ENCODE data around the gene NNT.

DNA sequence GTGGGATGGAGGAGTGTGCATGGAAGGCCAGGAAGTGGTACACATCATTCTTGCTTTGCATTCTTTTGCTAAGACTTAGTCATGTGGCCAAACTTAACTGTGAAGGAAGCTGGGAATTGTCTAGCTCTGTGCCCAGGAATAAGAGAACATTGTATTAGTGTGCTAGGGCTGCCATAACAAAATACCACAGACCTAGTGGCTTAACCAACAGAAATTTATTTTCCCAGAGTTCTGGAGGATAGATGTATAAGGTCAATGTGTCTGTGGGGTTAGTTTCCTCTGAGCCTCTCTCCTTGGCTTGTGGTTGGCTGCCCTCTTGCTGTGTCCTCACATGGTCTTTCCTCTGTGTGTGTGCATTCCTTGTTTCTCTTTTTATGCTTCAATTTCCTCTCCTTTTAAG, 32.4 kb downstream of the NNT start:
- TF ChIP-seq HDGF (IDR thresholded peaks at IDR 0.05) (no peak), RAD51 (IDR thresholded peaks at IDR 0.05) (no peak), RCOR1 (conservative IDR thresholded peaks at IDR 0.05; ENCODE audit: low read depth, low read length) (no peak), SREBF2 (IDR thresholded peaks at IDR 0.05; ENCODE audit: low read length) (no peak), DPF2 (IDR thresholded peaks at IDR 0.05) (no peak), SRF (IDR thresholded peaks at IDR 0.05; ENCODE audit: low read depth in 2 of 2, low read length in 2 of 2) (no peak)
- TF ChIP-seq, protein P1, sequence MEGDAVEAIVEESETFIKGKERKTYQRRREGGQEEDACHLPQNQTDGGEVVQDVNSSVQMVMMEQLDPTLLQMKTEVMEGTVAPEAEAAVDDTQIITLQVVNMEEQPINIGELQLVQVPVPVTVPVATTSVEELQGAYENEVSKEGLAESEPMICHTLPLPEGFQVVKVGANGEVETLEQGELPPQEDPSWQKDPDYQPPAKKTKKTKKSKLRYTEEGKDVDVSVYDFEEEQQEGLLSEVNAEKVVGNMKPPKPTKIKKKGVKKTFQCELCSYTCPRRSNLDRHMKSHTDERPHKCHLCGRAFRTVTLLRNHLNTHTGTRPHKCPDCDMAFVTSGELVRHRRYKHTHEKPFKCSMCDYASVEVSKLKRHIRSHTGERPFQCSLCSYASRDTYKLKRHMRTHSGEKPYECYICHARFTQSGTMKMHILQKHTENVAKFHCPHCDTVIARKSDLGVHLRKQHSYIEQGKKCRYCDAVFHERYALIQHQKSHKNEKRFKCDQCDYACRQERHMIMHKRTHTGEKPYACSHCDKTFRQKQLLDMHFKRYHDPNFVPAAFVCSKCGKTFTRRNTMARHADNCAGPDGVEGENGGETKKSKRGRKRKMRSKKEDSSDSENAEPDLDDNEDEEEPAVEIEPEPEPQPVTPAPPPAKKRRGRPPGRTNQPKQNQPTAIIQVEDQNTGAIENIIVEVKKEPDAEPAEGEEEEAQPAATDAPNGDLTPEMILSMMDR (IDR thresholded peaks at IDR 0.05 in 2 of 3, conservative IDR thresholded peaks at IDR 0.05 in 1 of 3; ENCODE audit: control insufficient read depth in 2 of 3, extremely low read depth in 1 of 3, insufficient read depth in 1 of 3, low read depth in 3 of 3, low read length in 3 of 3) = no peak

Data from GM12878 (cell line).